Body of pancreas (tissue), 4 donors: ENCODE measurements around the gene PER2.

Source experiments
- POLR2A ChIP-seq, 3 donors: fragments of 450-650 bp; IDR thresholded peaks; one replicate each; pipeline ENCODE4 v1.6.1; 2016; ENCODE audit warnings: antibody characterized with exemption in 3 of 3, mild to moderate bottlenecking in 2 of 3
- TF ChIP-seq, protein P1 (sequence below), 7 experiments: fragments of 450-650 bp in 4 of 7; fragments of 200-600 bp in 3 of 7; sonication (generic) in 3 of 7; IDR thresholded peaks; one replicate each; pipeline ENCODE4 v1.5.1; 2016 to 2019; ENCODE audit warnings: antibody characterized with exemption in 7 of 7

DNA sequence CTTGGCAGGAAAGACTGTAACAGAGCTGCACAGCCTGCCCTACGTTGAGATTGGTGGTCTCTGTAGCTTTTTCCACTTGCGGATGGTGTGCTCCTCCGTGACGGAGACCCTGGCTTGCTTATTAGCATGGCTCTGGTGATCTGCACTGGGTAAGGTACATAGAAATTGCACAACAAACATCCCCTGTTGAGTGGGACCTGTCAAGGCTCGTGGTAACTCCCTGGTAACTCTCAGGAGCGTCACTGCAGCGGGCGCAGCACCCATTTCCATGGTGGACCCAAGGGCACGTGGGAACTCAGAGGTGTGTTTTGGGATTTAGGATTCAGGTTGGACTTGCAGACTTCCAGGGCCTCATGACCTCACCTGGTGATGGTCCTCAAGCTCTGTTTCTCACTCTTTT is 33.1 kb upstream of the PER2 start:
- TF ChIP-seq, protein P1, sequence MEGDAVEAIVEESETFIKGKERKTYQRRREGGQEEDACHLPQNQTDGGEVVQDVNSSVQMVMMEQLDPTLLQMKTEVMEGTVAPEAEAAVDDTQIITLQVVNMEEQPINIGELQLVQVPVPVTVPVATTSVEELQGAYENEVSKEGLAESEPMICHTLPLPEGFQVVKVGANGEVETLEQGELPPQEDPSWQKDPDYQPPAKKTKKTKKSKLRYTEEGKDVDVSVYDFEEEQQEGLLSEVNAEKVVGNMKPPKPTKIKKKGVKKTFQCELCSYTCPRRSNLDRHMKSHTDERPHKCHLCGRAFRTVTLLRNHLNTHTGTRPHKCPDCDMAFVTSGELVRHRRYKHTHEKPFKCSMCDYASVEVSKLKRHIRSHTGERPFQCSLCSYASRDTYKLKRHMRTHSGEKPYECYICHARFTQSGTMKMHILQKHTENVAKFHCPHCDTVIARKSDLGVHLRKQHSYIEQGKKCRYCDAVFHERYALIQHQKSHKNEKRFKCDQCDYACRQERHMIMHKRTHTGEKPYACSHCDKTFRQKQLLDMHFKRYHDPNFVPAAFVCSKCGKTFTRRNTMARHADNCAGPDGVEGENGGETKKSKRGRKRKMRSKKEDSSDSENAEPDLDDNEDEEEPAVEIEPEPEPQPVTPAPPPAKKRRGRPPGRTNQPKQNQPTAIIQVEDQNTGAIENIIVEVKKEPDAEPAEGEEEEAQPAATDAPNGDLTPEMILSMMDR (IDR thresholded peaks at IDR 0.05), result no peak
- TF ChIP-seq POLR2A (IDR thresholded peaks at IDR 0.05), result no peak
